HG03457 (cell line): ENCODE data around the gene RIN2.

ENCODE experiments used
- ATAC-seq: cut with Tn5 transposase; IDR thresholded peaks from one replicate; pipeline ENCODE4 v1.9.1; 2021; ENCODE audit warnings: moderate number of reproducible peaks; ENCODE audit not compliant: unreplicated experiment

RIN2 gene, protein sequence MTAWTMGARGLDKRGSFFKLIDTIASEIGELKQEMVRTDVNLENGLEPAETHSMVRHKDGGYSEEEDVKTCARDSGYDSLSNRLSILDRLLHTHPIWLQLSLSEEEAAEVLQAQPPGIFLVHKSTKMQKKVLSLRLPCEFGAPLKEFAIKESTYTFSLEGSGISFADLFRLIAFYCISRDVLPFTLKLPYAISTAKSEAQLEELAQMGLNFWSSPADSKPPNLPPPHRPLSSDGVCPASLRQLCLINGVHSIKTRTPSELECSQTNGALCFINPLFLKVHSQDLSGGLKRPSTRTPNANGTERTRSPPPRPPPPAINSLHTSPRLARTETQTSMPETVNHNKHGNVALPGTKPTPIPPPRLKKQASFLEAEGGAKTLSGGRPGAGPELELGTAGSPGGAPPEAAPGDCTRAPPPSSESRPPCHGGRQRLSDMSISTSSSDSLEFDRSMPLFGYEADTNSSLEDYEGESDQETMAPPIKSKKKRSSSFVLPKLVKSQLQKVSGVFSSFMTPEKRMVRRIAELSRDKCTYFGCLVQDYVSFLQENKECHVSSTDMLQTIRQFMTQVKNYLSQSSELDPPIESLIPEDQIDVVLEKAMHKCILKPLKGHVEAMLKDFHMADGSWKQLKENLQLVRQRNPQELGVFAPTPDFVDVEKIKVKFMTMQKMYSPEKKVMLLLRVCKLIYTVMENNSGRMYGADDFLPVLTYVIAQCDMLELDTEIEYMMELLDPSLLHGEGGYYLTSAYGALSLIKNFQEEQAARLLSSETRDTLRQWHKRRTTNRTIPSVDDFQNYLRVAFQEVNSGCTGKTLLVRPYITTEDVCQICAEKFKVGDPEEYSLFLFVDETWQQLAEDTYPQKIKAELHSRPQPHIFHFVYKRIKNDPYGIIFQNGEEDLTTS

DNA sequence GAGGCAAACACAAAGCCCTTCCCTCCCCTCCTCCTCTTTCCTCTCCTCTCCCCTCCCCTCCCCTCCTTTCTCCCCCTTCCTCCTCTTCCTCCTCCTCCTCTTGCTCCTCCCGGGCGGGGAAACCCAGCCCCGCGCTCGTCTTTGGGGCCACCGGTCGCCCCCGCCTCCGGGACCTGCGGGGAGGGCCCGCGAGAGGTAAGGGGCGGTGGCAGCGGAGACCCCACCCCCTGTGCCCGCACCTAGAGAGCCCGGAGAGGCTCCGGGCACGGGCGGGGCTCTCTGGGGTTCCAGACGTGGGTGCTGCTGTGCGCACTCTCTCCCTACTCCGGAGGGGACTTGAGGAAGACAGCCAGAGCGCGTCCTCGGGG lies at the start of gene RIN2:
Gene RIN2, plus strand, starts transcription at position 126 of the 368 bp plus-strand sequence. CDS start 131,344 bp downstream, outside the sequence.
- no peak for ATAC-seq

- no peak for ATAC-seq
These were observed 48.3 kb upstream of the RIN2 start for GRCh38 chr20:19709635-19710335.

- no peak for ATAC-seq
These were observed 47.5 kb upstream of the RIN2 start for GRCh38 chr20:19710336-19711120.

- no peak for ATAC-seq
These were observed 46.9 kb upstream of the RIN2 start for GRCh38 chr20:19711126-19711525.

DNA sequence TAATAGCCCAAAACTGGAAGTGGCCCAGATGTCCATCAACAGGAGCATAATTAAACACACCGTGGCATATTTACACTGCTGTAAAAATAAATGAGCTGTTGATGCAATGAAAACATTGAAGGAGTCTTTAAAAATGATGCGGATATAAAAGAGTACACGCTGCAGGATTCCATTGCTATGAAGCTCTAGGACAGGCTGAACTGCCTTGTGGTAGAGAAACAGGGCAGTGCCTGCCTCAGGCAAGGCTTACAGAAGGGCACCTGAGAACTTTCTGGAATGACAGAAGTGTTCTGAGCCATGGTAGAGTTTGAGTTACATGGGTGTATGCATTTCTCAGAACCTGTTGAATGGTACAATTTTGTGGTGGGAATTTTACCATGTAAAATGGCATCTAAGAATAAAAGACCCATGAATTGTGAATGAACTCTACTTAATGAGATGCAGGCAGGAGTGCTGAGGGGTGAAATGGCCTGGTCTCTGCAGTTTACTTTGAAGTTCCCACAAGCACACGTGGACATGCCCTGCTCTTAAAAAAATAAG lies 45.3 kb upstream of the RIN2 start:
- no peak for ATAC-seq

GRCh38 chr20:19713822-19714578 lies 44.1 kb upstream of the RIN2 start:
- ATAC-seq, result no peak

DNA sequence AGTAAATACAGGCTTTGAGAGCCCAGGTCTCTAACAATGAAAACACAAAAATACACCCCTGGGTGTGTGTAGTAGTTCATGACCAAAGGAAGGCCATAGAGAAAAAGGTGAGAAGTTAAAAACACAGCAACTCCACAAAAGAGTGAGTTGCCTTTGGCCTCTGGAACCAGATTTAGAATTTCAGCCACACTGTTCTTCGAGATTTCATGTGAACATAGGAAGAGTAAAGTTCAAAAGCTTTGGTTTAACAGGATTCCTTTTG lies 43.5 kb upstream of the RIN2 start:
- ATAC-seq, result no peak

GRCh38 chr20:19715986-19716385 lies 42.1 kb upstream of the RIN2 start:
- ATAC-seq, result no peak

- no peak for ATAC-seq
These were observed 39.2 kb upstream of the RIN2 start for GRCh38 chr20:19718880-19719279.

GRCh38 chr20:19720991-19721390 lies 37.1 kb upstream of the RIN2 start:
- no peak for ATAC-seq

GRCh38 chr20:19723051-19723450 lies 35.0 kb upstream of the RIN2 start:
- ATAC-seq, result no peak

- no peak for ATAC-seq
These were observed 34.1 kb upstream of the RIN2 start for GRCh38 chr20:19723813-19724430.

DNA sequence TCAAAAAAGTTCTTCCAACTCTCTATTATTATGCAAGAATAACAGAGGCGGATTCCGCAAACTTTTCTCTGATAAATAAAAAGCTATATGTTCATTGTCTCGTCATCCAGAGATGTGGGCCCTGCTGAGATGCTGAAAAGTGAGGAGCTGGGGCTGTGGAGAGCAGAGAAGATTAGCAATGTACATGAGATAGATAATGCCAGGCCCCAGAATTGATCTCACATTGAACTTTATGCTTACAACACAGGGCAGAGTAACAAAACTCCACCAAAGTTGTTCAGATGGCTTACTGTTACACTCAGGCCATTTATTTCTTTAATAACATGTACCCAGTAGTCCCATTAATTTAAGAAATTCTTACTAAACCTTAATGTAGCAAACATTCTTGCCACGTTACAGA lies 32.7 kb upstream of the RIN2 start:
- no peak for ATAC-seq

- no peak for ATAC-seq
These were observed 32.1 kb upstream of the RIN2 start for GRCh38 chr20:19725814-19726525.

GRCh38 chr20:19727251-19727847 lies 30.7 kb upstream of the RIN2 start:
- no peak for ATAC-seq

- no peak for ATAC-seq
These were observed 28.4 kb upstream of the RIN2 start for GRCh38 chr20:19729672-19730071.

DNA sequence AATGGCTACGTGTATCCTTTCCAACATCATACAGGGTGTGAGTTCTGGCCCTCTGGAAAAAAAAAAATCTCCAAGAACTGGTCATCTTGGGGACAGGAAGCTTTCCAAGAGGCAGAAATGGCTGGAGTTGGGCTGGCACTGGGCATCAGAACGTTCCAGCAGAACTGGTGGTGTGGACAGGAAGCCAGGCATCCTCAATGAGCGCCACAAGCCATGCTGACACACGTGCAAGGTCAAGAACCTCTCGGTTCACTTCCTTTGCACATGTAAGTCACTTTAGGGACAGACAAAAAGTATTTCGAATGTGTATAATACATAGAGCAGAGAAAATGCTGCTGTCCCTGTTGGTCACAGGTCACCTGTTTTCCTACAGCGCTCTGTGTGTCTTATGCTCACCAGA lies 27.4 kb upstream of the RIN2 start:
- no peak for ATAC-seq

DNA sequence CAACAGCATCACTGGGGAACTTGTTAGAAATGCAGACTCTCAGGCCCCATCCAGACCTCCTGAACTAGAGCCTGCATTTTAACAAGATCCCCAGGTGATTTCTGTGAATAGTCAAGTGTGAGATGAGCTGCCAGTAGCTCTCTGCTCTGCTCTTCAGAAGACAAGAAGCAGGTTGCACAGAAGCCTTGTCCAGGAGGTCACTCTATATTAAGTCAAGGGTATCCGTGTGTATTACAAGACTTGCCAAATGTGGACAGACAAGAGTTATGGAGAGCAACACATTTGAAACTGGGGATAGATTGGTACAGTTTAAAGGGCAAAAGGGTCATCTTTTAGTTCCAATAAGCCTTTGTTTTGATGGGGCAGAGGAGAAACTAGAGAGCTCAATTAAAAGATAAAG lies 23.2 kb upstream of the RIN2 start:
- no peak for ATAC-seq
